HG03196 (cell line): ENCODE results near the gene SLC18B1.
A peak's percentile ranks its signal among the peaks of the same experiment; 100 is the strongest.

Source experiments
- ATAC-seq: cut with Tn5 transposase; IDR thresholded peaks from one replicate; pipeline ENCODE4 v1.9.1; 2021; ENCODE audit not compliant: unreplicated experiment

SLC18B1 gene

GRCh38 chr6:132748446-132748845 lies 50.0 kb downstream of the SLC18B1 start:
- no peak for ATAC-seq

GRCh38 chr6:132746048-132746447 lies 52.4 kb downstream of the SLC18B1 start:
- ATAC-seq, result no peak

- no peak for ATAC-seq
These were observed 55.9 kb downstream of the SLC18B1 start for GRCh38 chr6:132742495-132742894.

GRCh38 chr6:132741281-132741680 lies 57.2 kb downstream of the SLC18B1 start:
- ATAC-seq, result no peak

GRCh38 chr6:132736239-132736638 lies 62.2 kb downstream of the SLC18B1 start:
- no peak for ATAC-seq

- ATAC-seq, result no peak
These were observed 63.7 kb downstream of the SLC18B1 start for GRCh38 chr6:132734694-132735236.

GRCh38 chr6:132733814-132734213 lies 64.6 kb downstream of the SLC18B1 start:
- no peak for ATAC-seq

GRCh38 chr6:132733283-132733682 lies 65.2 kb downstream of the SLC18B1 start:
- no peak for ATAC-seq

GRCh38 chr6:132731086-132731485 lies 67.4 kb downstream of the SLC18B1 start:
- ATAC-seq, result no peak

- no peak for ATAC-seq
These were observed 67.9 kb downstream of the SLC18B1 start for GRCh38 chr6:132730560-132730959.

- ATAC-seq, result no peak
These were observed 69.8 kb downstream of the SLC18B1 start for GRCh38 chr6:132728616-132729015.

- ATAC-seq, result no peak
These were observed 71.8 kb downstream of the SLC18B1 start for GRCh38 chr6:132726608-132726975.

GRCh38 chr6:132725947-132726607 lies 72.4 kb downstream of the SLC18B1 start:
- peak; percentile 66 for ATAC-seq

GRCh38 chr6:132725471-132725870 lies 73.0 kb downstream of the SLC18B1 start:
- ATAC-seq, result no peak

- no peak for ATAC-seq
These were observed 78.5 kb downstream of the SLC18B1 start for GRCh38 chr6:132719736-132720448.
